ENCODE measurements around the gene ADARB2.

Gene ADARB2

GRCh38 chr10:1685699-1686490, 51.4 kb downstream of the ADARB2 start:
- no peak overlapping the region for H3K4me3 ChIP-seq (ENCODE audit: low read length)
- TF ChIP-seq ZNF274 (IDR thresholded peaks at IDR 0.05; ENCODE audit: low read depth, low read length): no peak

GRCh38 chr10:1684991-1685390, 52.3 kb downstream of the ADARB2 start:
- TF ChIP-seq ZNF274 (IDR thresholded peaks at IDR 0.05; ENCODE audit: low read depth, low read length): no peak
- H3K4me3 ChIP-seq (ENCODE audit: low read length): no peak overlapping the region

- TF ChIP-seq ZNF274 (IDR thresholded peaks at IDR 0.05; ENCODE audit: low read depth, low read length): no peak
- no peak overlapping the region for H3K4me3 ChIP-seq (ENCODE audit: low read length)
Observed at GRCh38 chr10:1683649-1684048, 53.7 kb downstream of the ADARB2 start.

GRCh38 chr10:1679821-1680650, 57.3 kb downstream of the ADARB2 start:
- H3K4me3 ChIP-seq (ENCODE audit: low read length): no peak overlapping the region
- TF ChIP-seq ZNF274 (IDR thresholded peaks at IDR 0.05; ENCODE audit: low read depth, low read length): no peak

- H3K4me3 ChIP-seq (ENCODE audit: low read length): no peak overlapping the region
- no peak for TF ChIP-seq ZNF274 (IDR thresholded peaks at IDR 0.05; ENCODE audit: low read depth, low read length)
Observed at GRCh38 chr10:1678084-1678483, 59.2 kb downstream of the ADARB2 start.

- no peak overlapping the region for H3K4me3 ChIP-seq (ENCODE audit: low read length)
- TF ChIP-seq ZNF274 (IDR thresholded peaks at IDR 0.05; ENCODE audit: low read depth, low read length): no peak
Observed at GRCh38 chr10:1677307-1677939, 59.9 kb downstream of the ADARB2 start.

- no peak overlapping the region for H3K4me3 ChIP-seq (ENCODE audit: low read length)
- no peak for TF ChIP-seq ZNF274 (IDR thresholded peaks at IDR 0.05; ENCODE audit: low read depth, low read length)
Observed at GRCh38 chr10:1674501-1674900, 62.8 kb downstream of the ADARB2 start.

- H3K4me3 ChIP-seq (ENCODE audit: low read length): no peak overlapping the region
- TF ChIP-seq ZNF274 (IDR thresholded peaks at IDR 0.05; ENCODE audit: low read depth, low read length): no peak
Observed at GRCh38 chr10:1673568-1674345, 63.6 kb downstream of the ADARB2 start.

GRCh38 chr10:1672001-1672781, 65.1 kb downstream of the ADARB2 start:
- no peak for TF ChIP-seq ZNF274 (IDR thresholded peaks at IDR 0.05; ENCODE audit: low read depth, low read length)
- no peak overlapping the region for H3K4me3 ChIP-seq (ENCODE audit: low read length)

GRCh38 chr10:1671366-1672000, 65.8 kb downstream of the ADARB2 start:
- no peak for TF ChIP-seq ZNF274 (IDR thresholded peaks at IDR 0.05; ENCODE audit: low read depth, low read length)
- no peak overlapping the region for H3K4me3 ChIP-seq (ENCODE audit: low read length)

- TF ChIP-seq ZNF274 (IDR thresholded peaks at IDR 0.05; ENCODE audit: low read depth, low read length): no peak
- no peak overlapping the region for H3K4me3 ChIP-seq (ENCODE audit: low read length)
Observed at GRCh38 chr10:1670541-1671365, 66.6 kb downstream of the ADARB2 start.

- no peak for TF ChIP-seq ZNF274 (IDR thresholded peaks at IDR 0.05; ENCODE audit: low read depth, low read length)
- no peak overlapping the region for H3K4me3 ChIP-seq (ENCODE audit: low read length)
Observed at GRCh38 chr10:1669433-1669832, 67.9 kb downstream of the ADARB2 start.
